Kidney epithelial cell (primary cell): ENCODE measurements around the gene CPED1. TPM values are rescaled to one million over a fixed set of nuclear protein-coding genes. Genes with fewer than 3 reads are reported as not detected.

Source experiments
- DNase-seq: peaks from one replicate; pipeline ENCODE4 v3.0.0-alpha.2; 2010; ENCODE audit warnings: low read depth
- H3K27me3 ChIP-seq: 2 replicates; pipeline ENCODE4 v1.6.0; 2011; ENCODE audit warnings: low read length; ENCODE audit not compliant: control insufficient read depth, insufficient read depth
- H3K36me3 ChIP-seq: 2 replicates; pipeline ENCODE4 v1.5.1; 2011; ENCODE audit warnings: low read length; ENCODE audit not compliant: control insufficient read depth, insufficient read depth
- H3K4me3 ChIP-seq: 2 replicates; pipeline ENCODE4 v1.5.1; 2011; ENCODE audit warnings: low read depth, mild to moderate bottlenecking, control low read depth, low read length
- CTCF ChIP-seq: IDR thresholded peaks from 2 replicates; pipeline ENCODE4 v1.5.1; 2011; ENCODE audit warnings: mild to moderate bottlenecking, moderate library complexity, low read length, control low read depth, inconsistent platforms; ENCODE audit not compliant: insufficient read depth, poor library complexity, severe bottlenecking
- total RNA-seq: library from RNA; depleted of rRNA; stranded (reverse); fragments of >200 nt; gene quantifications from 2 replicates; pipeline ENCODE4 v1.2.3, GENCODE V29; 2015

CPED1 gene
- total RNA-seq, 1 donor from 2014 or later: 3.2 TPM

- Histone ChIP-seq H3K4me3 (no peak overlapping the region), H3K27me3 (no peaks in the 10 kb centered on the region), H3K36me3 (no peaks in the 10 kb centered on the region)
- no peak for DNase-seq
- TF ChIP-seq CTCF: no peak
Observed at GRCh38 chr7:121202834-121203233, 214.3 kb downstream of the CPED1 start.

GRCh38 chr7:121204537-121204936, 216.0 kb downstream of the CPED1 start:
- no peak for TF ChIP-seq CTCF
- H3K4me3 ChIP-seq: no peak overlapping the region
- DNase-seq: no peak
- H3K36me3 ChIP-seq: no peaks in the 10 kb centered on the region
- H3K27me3 ChIP-seq: no peaks in the 10 kb centered on the region

DNA sequence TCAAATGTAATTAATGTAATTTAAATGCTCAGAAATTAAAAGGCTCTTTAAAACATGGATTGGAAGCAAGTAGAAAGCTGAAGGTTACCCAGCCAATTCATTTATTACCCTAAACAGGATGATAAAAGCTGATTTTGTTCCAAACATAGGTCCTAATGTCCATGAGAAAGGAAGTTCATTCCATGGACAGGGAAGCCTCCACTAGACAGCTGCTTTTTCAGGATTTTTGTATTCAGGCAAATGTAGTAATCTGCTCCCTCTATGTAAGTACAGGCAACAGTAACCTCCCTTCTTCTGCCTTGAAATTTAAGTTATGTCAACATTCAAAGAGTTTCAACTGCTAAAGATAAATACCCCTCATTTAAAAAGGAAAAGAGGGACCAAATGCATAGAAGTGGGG, 217.3 kb downstream of the CPED1 start:
- no peaks in the 10 kb centered on the region for H3K36me3 ChIP-seq
- DNase-seq: no peak
- no peak for TF ChIP-seq CTCF
- no peaks in the 10 kb centered on the region for H3K27me3 ChIP-seq
- no peak overlapping the region for H3K4me3 ChIP-seq

DNA sequence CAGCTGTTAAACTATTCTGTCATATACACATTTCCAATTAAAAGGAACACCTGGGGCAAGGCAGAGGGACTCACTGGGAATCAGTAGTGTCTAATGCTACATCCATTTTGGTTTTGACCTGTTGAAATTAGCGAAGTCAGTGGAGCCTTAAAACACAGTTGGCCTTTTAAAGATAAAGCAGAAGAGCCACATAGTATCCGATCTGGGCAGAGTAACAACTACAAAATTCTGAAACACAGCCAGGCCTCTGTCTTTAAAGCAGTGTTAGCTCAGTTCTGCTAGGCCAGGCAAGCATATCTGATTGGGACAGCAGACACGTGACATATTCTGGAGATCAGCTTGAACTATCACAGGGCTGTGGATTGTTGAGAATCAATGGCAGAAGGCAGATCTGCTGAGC, 222.7 kb downstream of the CPED1 start:
- no peaks in the 10 kb centered on the region for H3K27me3 ChIP-seq
- H3K36me3 ChIP-seq: no peaks in the 10 kb centered on the region
- DNase-seq: no peak
- H3K4me3 ChIP-seq: no peak overlapping the region
- TF ChIP-seq CTCF: no peak

GRCh38 chr7:121212036-121212435, 223.5 kb downstream of the CPED1 start:
- Histone ChIP-seq H3K36me3 (no peaks in the 10 kb centered on the region), H3K4me3 (no peak overlapping the region), H3K27me3 (no peaks in the 10 kb centered on the region)
- TF ChIP-seq CTCF: no peak
- no peak for DNase-seq

GRCh38 chr7:121214657-121215056, 226.1 kb downstream of the CPED1 start:
- no peak for TF ChIP-seq CTCF
- H3K27me3 ChIP-seq: no peaks in the 10 kb centered on the region
- no peaks in the 10 kb centered on the region for H3K36me3 ChIP-seq
- H3K4me3 ChIP-seq: no peak overlapping the region
- DNase-seq: no peak
